ENCODE results near the gene ROR1. TPM values are rescaled to one million over a fixed set of nuclear protein-coding genes. Genes with fewer than 3 reads are reported as not detected.

Gene ROR1
- total RNA-seq, 1 donor from 2014 or later = 11.0 TPM

DNA sequence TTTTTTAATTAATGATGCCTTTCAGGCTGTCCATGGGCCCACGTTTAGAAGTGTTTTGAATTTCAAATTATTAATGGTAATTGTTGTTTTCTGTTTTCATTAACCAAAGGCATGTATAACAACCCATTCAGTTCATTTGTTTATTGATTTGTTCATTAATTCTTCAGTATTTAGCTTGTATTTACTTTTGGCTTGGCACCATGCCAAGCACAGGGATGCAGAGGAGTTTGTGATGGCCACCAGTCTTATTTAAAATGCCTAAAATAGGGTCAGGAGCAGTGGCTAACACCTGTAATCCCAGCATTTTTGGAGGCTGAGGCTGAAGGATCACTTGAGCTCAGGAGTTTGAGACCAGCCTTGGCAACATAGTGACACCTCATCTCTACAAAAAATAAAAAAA lies 75.3 kb downstream of the ROR1 start:
- TF ChIP-seq, protein P1, sequence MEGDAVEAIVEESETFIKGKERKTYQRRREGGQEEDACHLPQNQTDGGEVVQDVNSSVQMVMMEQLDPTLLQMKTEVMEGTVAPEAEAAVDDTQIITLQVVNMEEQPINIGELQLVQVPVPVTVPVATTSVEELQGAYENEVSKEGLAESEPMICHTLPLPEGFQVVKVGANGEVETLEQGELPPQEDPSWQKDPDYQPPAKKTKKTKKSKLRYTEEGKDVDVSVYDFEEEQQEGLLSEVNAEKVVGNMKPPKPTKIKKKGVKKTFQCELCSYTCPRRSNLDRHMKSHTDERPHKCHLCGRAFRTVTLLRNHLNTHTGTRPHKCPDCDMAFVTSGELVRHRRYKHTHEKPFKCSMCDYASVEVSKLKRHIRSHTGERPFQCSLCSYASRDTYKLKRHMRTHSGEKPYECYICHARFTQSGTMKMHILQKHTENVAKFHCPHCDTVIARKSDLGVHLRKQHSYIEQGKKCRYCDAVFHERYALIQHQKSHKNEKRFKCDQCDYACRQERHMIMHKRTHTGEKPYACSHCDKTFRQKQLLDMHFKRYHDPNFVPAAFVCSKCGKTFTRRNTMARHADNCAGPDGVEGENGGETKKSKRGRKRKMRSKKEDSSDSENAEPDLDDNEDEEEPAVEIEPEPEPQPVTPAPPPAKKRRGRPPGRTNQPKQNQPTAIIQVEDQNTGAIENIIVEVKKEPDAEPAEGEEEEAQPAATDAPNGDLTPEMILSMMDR (conservative IDR thresholded peaks at IDR 0.05) = no peak
- Mint-ChIP-seq H3K4me1 (peaks cover 56% of the 10 kb centered on the region), H3K27me3 (ENCODE audit: low read depth) (no peaks in the 10 kb centered on the region), H3K4me3 (no peak overlapping the region), H3K36me3 (ENCODE audit: low read depth) (no peaks in the 10 kb centered on the region), H3K9me3 (no peaks in the 10 kb centered on the region), H3K27ac (ENCODE audit: unreplicated experiment) (no peak overlapping the region)
- no peak for DNase-seq (ENCODE audit: low read depth, low spot score)

DNA sequence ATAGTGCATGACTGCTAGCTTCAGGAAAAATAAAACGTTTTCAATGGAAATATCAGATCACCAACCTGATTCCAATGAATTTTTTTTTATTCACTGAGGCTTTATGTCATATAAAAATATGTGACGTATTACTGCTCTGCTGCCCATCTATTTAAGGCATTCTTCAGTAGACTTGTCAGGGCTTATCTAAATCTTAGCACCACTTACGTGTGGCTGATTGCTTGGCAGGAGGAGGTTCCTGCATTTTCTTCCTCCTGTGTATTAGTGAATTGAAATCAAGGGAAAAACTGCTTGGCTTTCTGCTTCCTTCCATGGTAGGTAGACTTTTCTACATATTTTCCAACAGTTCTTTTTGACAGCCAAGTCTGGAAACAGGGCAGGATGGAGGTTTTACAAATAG lies 80.3 kb downstream of the ROR1 start:
- Mint-ChIP-seq H3K4me3 (no peak overlapping the region), H3K27me3 (ENCODE audit: low read depth) (no peaks in the 10 kb centered on the region), H3K9me3 (no peaks in the 10 kb centered on the region), H3K27ac (ENCODE audit: unreplicated experiment) (no peak overlapping the region), H3K4me1 (peaks cover 34% of the 10 kb centered on the region), H3K36me3 (ENCODE audit: low read depth) (peaks cover 5% of the 10 kb centered on the region)
- DNase-seq (ENCODE audit: low read depth, low spot score) = no peak
- TF ChIP-seq, protein P1 (conservative IDR thresholded peaks at IDR 0.05) = no peak

DNA sequence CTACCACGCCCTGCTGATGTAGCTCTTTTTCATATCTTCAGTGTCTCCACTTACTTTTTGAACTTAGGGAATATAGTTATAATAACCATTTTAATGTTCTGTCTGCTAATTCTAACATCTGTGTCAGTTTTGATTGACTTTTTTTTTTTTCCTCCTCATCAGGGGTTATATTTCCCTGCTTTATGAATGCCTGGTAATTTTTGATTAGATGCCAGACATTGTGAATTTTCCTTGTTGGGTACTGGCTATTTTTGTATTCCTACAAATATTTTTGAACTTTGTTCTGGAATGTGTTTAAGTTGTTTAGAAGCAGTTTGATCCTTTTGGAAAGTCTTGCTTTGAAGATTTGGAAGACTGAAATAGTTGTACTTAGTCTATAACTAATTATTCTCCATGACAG lies 82.1 kb downstream of the ROR1 start:
- peaks cover 29% of the 10 kb centered on the region for H3K4me1 Mint-ChIP-seq
- TF ChIP-seq, protein P1 (conservative IDR thresholded peaks at IDR 0.05) = no peak
- H3K36me3 Mint-ChIP-seq (ENCODE audit: low read depth) = peaks cover 5% of the 10 kb centered on the region
- H3K27me3 Mint-ChIP-seq (ENCODE audit: low read depth) = no peaks in the 10 kb centered on the region
- H3K4me3 Mint-ChIP-seq = no peak overlapping the region
- DNase-seq (ENCODE audit: low read depth, low spot score) = no peak
- H3K9me3 Mint-ChIP-seq = no peaks in the 10 kb centered on the region
- H3K27ac Mint-ChIP-seq (ENCODE audit: unreplicated experiment) = no peak overlapping the region

DNA sequence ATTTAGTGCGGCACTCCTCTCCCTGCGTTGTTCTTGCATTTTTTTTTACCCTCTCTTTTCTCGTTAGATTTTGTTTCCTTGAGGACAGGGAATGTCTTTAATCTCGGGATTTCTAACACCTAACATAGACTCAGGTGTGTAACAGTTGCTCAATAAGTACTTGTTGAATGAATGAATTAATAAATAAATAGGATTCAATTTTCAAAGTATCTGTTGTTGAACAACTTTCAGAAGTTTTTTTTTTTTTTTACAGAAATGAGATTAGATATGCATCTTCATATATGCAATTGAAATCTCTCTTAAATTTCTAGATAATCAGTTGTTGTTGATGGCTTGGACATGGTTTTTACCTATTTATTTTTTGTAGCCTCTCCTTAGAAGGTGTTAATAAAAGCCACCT lies 83.1 kb downstream of the ROR1 start:
- Mint-ChIP-seq H3K27ac (ENCODE audit: unreplicated experiment) (peak overlapping the region; percentile 32), H3K9me3 (no peaks in the 10 kb centered on the region), H3K4me3 (no peak overlapping the region), H3K36me3 (ENCODE audit: low read depth) (peaks cover 5% of the 10 kb centered on the region), H3K4me1 (peaks cover 24% of the 10 kb centered on the region), H3K27me3 (ENCODE audit: low read depth) (no peaks in the 10 kb centered on the region)
- TF ChIP-seq, protein P1 (conservative IDR thresholded peaks at IDR 0.05) = no peak
- no peak for DNase-seq (ENCODE audit: low read depth, low spot score)

DNA sequence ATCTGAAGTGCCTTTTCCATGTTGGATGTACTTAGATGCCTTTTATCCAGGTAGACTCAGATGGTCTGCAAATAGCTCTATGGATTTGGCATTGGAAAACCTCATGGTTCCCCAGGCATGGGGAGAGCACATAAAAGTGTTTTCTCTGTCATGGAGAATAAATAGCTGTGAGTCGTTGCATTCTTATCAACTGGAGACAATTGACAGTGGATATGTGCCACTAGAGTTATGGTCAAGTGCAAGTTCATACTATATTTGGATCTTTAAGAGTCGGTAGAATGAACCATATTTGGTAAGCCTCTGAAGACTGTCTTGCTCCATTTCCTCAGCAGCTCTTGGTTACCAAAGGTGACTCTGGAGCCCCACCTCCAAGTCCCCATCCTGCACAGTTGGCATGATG lies 83.7 kb downstream of the ROR1 start:
- TF ChIP-seq, protein P1 (conservative IDR thresholded peaks at IDR 0.05) = no peak
- Mint-ChIP-seq H3K4me3 (no peak overlapping the region), H3K36me3 (ENCODE audit: low read depth) (peaks cover 5% of the 10 kb centered on the region), H3K27ac (ENCODE audit: unreplicated experiment) (no peak overlapping the region), H3K4me1 (peaks cover 19% of the 10 kb centered on the region), H3K27me3 (ENCODE audit: low read depth) (no peaks in the 10 kb centered on the region), H3K9me3 (no peaks in the 10 kb centered on the region)
- DNase-seq (ENCODE audit: low read depth, low spot score) = no peak

DNA sequence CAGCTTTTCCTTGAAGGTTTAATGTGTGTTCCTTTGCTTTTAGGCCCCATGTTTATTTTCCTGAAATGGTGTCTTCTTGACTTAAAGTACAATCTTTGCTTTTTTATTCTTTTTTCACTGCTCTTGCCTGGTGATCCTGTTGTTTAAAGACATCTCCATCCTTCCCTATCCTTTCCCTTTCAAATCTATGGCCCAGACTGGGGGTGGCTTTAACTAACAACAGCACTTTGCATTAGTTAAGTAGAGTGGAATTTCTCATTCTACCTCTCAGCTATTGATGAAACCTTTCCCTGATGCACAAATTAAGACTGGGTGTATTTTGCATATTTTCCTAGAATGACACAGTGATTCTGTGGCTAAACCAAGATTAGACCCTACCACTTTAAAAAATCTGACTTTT lies 84.3 kb downstream of the ROR1 start:
- no peak overlapping the region for H3K4me3 Mint-ChIP-seq
- TF ChIP-seq, protein P1 (conservative IDR thresholded peaks at IDR 0.05) = no peak
- no peaks in the 10 kb centered on the region for H3K9me3 Mint-ChIP-seq
- no peak for DNase-seq (ENCODE audit: low read depth, low spot score)
- H3K4me1 Mint-ChIP-seq = peaks cover 16% of the 10 kb centered on the region
- no peak overlapping the region for H3K27ac Mint-ChIP-seq (ENCODE audit: unreplicated experiment)
- H3K36me3 Mint-ChIP-seq (ENCODE audit: low read depth) = peaks cover 5% of the 10 kb centered on the region
- no peaks in the 10 kb centered on the region for H3K27me3 Mint-ChIP-seq (ENCODE audit: low read depth)

Data from neural crest cell (in vitro differentiated cells).